GM19099 (cell line): ENCODE results near the gene RAB3GAP2.
A peak's percentile ranks its signal among the peaks of the same experiment; 100 is the strongest.

Experiments used
- POLR2A ChIP-seq: IDR thresholded peaks from 3 replicates; pipeline ENCODE4 v1.6.1; 2011; ENCODE audit warnings: low read depth; ENCODE audit not compliant: insufficient read length; ENCODE audit errors: extremely low read depth

RAB3GAP2 gene, protein sequence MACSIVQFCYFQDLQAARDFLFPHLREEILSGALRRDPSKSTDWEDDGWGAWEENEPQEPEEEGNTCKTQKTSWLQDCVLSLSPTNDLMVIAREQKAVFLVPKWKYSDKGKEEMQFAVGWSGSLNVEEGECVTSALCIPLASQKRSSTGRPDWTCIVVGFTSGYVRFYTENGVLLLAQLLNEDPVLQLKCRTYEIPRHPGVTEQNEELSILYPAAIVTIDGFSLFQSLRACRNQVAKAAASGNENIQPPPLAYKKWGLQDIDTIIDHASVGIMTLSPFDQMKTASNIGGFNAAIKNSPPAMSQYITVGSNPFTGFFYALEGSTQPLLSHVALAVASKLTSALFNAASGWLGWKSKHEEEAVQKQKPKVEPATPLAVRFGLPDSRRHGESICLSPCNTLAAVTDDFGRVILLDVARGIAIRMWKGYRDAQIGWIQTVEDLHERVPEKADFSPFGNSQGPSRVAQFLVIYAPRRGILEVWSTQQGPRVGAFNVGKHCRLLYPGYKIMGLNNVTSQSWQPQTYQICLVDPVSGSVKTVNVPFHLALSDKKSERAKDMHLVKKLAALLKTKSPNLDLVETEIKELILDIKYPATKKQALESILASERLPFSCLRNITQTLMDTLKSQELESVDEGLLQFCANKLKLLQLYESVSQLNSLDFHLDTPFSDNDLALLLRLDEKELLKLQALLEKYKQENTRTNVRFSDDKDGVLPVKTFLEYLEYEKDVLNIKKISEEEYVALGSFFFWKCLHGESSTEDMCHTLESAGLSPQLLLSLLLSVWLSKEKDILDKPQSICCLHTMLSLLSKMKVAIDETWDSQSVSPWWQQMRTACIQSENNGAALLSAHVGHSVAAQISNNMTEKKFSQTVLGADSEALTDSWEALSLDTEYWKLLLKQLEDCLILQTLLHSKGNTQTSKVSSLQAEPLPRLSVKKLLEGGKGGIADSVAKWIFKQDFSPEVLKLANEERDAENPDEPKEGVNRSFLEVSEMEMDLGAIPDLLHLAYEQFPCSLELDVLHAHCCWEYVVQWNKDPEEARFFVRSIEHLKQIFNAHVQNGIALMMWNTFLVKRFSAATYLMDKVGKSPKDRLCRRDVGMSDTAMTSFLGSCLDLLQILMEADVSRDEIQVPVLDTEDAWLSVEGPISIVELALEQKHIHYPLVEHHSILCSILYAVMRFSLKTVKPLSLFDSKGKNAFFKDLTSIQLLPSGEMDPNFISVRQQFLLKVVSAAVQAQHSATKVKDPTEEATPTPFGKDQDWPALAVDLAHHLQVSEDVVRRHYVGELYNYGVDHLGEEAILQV (N-terminal part only)

DNA sequence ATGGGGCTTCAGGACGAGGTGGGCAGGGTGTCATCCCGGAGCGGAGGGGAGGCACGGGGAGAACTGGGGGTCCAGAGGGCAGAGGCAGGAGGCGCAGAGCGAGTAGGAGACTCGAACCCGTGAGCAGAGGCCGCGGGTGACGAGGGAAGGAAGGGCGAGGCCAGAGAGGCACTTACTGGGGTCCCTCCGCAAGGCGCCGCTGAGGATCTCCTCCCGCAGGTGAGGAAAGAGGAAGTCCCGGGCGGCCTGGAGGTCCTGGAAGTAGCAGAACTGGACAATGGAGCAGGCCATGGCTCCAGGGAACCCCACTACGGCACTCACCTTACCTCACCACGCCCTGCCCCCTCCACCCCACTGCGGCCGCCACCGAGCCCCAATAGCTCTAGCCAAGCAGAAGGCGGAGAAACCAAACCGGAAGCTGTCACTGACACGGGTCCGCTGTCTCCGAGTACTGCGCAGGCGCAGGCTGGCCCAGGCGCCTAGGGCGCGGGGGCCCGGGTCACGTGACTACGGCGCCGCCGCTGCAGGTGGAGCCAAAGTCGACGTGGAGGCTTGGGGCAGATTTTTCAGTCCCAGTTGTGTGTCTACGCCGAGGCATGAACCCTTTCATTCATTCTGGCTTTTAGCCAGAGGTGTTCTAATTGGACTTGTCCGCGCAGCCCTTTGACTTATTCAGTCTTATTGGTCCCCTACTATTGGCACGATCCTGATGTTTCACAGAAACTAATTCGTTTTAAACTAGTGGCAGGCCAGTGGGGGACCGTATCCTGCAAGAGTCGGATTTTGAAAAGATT lies at the start of gene RAB3GAP2:
RAB3GAP2 (minus strand) TSS at position 407 of the 794 bp plus-strand sequence; CDS start at position 291, 116 bp downstream.
- TF ChIP-seq POLR2A: peak; percentile 91

DNA sequence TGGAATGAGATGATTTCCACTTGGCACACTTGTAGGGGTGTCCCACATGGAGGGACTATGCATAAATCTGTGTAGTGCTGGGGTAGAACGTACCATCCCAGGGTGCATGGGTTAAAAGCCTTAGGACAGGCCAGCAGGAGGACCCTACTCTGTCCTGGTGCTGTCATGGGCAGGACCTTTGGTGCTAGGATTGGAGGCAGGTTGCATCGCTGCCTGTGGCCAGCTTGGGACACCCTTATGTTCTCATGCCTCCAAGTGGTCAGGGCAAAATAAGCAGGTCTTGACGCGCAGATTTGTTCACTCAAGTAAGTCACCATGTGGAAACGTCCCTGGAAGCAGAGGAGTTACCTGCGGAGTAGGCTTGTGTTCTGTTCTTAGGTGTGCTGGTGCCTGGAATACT lies 49.5 kb upstream of the RAB3GAP2 start:
- no peak for TF ChIP-seq POLR2A

DNA sequence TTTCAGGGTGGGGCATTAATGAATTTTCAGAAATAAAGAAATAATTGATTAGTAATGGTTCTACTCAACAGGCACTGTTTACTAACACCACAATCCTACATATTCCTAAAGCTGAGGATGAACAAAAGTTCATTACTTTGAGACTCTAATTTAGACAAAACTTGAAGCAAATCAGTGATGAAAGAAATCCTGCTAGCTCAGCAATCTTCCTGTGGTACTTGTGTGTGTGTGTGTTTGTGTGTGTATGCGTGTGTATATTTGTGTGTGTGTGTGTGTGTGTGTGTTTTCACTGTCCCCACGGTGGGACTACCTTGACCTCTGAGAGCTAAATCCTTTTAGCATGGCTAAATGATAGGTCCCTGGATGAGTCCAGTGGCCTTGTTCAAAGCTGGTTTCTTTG lies 48.5 kb upstream of the RAB3GAP2 start:
- TF ChIP-seq POLR2A: no peak

DNA sequence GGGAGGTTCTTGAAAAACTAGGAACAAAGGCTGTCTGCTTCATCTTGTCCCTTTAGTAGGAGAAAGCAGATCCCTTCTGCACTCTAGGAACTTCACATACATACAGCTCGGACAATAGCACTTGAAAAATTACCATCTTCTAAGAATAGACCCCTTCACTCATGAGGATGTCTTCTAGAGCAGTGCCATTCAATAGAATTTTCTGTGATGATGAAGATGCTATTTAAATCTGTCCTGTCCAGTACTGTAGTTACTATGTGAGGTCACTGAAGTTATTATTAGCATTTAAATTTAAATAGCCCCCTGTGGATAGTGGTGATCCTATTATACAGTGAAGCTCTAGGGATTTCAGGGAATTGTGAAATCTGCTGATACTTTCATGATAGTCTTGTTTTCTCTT lies 46.4 kb upstream of the RAB3GAP2 start:
- TF ChIP-seq POLR2A: no peak

DNA sequence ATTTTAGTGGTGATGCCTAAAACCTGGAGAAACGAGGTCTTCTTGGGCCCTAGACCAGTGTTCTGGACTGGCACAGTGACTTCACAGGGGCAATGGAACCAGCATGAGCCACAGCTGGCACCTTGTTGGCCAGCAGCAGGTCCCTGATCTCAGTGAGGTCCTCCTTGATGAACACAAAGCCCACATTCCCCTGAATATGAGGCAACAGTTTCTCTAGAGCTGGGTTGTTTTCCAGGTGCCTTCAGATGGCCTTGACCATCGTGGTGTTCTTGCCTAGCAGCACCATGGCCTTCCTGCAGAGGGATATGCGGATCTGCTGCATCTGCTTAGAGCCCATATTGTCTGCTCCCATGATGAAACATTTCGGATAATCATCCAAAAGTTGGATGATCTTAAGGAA lies 44.9 kb upstream of the RAB3GAP2 start:
- TF ChIP-seq POLR2A: no peak

DNA sequence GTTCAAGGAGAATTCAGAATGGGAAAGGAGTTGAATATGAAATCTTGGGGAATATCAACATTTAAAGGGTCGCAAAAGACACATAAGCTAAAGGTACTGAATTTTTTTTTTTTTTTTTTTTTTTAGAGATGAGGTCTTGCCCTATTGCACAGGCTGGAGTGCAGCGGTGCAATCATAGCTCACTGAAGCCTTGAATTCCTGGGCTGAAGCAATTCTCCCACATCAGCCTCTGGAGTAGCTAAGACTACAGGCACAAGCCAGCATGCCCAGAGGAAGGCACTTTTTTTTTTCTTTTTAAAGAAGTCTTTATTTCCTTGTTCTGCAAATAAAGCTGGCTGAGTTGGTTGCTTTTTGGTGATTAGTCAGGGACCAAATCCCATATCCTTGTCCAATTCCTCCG lies 44.1 kb upstream of the RAB3GAP2 start:
- no peak for TF ChIP-seq POLR2A

DNA sequence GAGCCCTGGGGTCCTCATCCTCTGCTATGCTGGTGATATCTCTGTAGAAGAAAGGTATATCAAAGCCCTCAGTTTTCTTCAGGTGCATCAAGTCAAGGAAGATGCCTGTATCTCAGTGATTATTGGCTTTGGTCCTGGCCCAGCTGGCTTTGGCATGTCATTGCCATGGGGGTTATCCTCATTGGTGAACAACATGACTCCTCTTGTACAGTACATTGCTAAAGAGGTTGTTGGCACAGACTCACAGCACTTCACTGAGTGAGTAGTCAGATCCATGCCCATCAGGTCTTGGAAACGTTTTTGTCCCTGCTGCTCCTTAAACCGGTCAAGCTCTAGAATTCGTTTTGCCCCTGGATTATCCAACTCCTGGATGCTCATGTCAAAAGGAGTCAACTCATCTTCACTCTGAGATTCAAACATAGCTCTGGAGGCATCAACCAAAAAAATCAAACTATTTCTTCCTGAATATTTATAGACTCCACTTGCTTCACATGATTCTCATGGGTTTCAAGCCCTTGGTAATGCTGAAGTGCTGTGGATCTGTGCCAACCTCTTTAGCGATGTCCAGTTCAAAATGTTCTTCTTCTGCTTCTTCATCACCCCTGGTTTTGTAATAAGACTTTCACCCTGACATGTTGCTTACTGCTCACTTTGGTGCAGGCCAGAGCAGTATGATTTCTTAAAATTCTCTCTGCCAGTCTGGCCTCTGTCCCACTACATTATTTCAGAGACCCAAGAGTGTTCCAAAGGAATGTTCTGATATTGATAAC lies 43.0 kb upstream of the RAB3GAP2 start:
- no peak for TF ChIP-seq POLR2A

DNA sequence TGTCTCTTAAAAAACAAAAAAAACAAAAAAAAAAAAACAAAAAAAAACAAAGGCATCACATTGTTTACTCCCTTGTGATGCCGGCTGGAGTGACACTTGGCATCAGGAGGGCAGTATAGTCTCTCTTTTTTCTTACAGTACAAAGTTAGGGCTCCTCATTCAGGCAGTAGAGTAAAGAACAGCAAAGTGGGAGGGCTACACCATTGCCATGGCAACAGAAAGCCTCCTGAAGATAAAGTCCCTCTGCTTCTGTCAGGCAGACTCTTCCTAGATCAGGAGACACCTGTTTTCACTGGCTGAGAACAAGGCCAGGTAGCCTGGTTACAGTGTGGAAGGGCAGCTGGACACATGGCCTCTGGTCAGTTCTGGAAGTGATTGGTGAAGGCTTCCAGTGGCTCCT lies 41.3 kb upstream of the RAB3GAP2 start:
- no peak for TF ChIP-seq POLR2A

DNA sequence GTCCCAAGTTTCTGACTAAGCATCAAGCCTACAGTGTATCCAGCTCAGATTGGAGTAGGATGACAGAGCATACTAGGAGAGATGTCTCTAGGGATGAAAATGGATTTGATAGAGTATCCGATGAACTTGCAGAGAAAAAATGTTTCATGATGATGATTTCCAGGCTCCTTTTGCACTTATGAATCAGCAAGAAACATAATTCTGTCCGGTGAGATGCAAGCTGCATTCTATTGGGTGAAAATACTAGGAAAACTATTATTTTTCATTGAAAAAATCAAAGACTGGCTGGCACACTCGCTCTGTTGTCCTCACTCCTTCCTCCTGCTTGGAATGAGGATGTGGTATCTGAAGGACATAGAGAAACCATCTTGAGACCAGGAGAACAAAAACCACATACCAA lies 35.4 kb upstream of the RAB3GAP2 start:
- no peak for TF ChIP-seq POLR2A

DNA sequence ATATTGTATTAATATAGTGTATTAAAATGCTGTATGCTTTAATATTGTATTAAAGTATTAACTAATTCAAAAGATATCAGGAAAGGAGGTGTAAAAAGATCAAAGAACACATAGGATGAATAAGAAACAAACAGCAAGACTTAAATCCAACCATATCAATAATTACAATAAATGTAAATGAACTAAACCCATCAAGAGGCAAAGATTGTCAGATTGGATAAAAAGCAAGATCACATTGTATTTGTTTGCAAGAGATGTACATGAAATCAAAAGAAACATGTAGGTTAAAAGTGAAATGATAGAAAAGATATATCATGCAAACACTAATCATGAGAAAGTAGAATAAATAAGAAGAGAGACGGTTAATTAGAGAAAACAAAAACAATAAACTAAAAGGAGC lies 34.1 kb upstream of the RAB3GAP2 start:
- no peak for TF ChIP-seq POLR2A

DNA sequence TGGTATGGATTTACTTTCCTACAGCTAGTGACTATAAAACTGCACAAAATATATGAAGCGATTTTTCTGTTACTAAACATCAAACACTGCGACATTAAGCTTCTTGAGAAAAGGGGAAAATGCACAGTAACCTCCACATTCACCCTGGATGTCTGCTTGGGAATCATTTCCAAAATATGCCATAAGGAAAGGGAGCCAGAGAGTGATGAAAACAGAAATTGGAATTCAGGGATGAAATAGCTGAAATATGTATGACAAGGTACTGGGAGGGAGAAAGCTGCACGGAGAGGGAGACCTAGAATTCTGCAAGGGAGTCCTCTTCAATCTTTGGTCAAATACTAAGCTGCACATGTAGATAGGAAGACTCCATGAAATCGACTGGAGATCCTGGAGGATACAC lies 31.6 kb upstream of the RAB3GAP2 start:
- TF ChIP-seq POLR2A: no peak

DNA sequence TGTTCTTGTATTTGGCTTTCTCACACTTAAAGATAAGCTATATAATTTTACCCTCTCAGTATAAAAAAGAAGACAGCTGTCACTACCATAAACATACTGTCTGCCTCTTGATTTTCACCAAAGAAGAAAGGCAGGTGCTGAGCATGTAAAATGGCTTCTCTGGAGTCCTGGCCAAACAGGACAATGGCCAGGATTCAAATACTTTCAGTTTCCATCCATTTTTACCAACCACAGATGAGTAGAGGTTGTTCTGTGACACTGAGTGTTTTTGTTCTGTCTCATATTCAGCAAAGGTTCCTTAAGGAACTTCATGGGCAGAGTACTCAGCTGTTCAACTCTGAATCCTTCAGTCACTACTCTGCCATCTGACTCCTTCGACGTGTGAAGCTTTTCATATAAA lies 29.4 kb upstream of the RAB3GAP2 start:
- TF ChIP-seq POLR2A: no peak

DNA sequence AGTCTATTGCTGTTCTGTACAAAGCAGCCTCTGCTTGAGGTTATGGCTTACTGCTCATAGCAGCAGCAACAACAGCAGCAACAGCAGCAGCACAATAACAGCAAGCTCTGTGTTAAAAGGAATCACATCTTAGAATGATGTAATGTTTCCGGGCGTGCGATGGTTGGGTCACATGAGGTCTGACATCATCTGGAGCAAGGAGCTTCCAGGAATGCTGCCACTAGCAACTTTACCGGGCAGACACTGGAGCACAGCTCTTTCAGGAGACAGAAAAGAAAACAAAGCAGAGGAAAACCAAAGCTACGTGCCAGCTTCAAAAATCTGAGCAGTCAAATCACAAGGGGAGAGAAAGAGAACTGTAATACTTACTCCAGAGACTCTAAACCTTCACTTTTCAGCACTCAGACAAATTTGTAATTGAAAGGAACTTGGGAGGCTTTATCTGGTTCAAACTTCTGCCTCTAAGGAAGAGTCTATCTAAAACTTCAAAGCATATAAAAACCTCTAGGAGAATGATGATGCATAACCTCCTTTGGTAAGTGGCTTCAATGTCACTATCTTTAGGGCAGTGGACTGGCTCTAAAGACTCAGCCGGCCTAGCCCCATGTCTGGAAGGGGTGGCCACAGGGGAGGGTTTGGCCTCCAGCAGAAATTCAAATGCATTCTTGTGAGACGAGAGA lies 28.3 kb upstream of the RAB3GAP2 start:
- TF ChIP-seq POLR2A: no peak
